ENCODE data around the gene SLC22A14.
"Not testable (repeated sequence)": the region's sequence is repeated elsewhere in the genome, so short reads cannot be mapped to it uniquely, and the experiment has no call there.

DNA sequence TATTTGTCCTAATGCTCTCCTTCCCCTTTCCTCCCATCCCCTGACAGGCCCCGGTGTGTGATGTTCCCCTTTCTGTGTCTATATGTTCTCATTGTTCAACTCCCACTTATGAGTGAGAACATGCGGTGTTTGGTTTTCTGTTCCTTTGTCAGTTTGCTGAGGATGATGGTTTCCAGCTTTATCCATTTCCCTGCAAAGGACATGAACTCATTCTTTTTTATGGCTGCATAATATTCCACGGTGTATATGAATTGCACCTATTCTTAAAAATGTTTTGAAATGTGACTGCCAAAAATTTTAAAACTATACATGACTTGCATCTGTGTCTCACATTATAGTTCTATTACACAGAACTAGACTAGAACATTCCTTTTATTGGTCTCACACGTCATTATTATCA lies 38.5 kb downstream of the SLC22A14 start:
- not testable (repeated sequence) for TF ChIP-seq CTCF (IDR thresholded peaks at IDR 0.05 in 8 of 11, conservative IDR thresholded peaks at IDR 0.05 in 3 of 11); POLR2A (IDR thresholded peaks at IDR 0.05); POLR2AphosphoS5 (IDR thresholded peaks at IDR 0.05)

Data from spleen (tissue), 7 donors.